ENCODE data around the gene RALGPS1.

The RALGPS1 gene

GRCh38 chr9:127267793-127268525, 353.4 kb downstream of the RALGPS1 start:
- no peak for DNase-seq (ENCODE audit: extremely low read depth in 1 of 2, low read depth in 1 of 2)

GRCh38 chr9:127269449-127269848, 354.9 kb downstream of the RALGPS1 start:
- DNase-seq (ENCODE audit: extremely low read depth in 1 of 2, low read depth in 1 of 2) = no peak
